ENCODE data around the gene KAT7.

- TF ChIP-seq POLR2AphosphoS5 (IDR thresholded peaks at IDR 0.05), result no peak
- TF ChIP-seq CTCF (IDR thresholded peaks at IDR 0.05), result no peak
Measured at GRCh38 chr17:49819651-49820050, 31.2 kb downstream of the KAT7 start.
